Smooth muscle cell (in vitro differentiated cells): ENCODE measurements around the gene HSPB9. TPM values are rescaled to one million over a fixed set of nuclear protein-coding genes. Genes with fewer than 3 reads are reported as not detected.

Experiments used
- DNase-seq: peaks from one replicate; lab custom pipeline; 2025; ENCODE audit not compliant: unreplicated experiment; lab: John Stamatoyannopoulos, UW
- H2AFZ ChIP-seq: fragments of 200-600 bp; sonication (generic); 2 replicates; pipeline ENCODE4 v1.6.0; 2016; ENCODE audit warnings: antibody characterized with exemption, low read depth, mild to moderate bottlenecking
- H3F3A ChIP-seq: fragments of 200-600 bp; sonication (generic); 2 replicates; pipeline ENCODE4 v1.6.0; 2017; ENCODE audit warnings: antibody characterized with exemption, low read depth
- H3K27ac ChIP-seq: fragments of 200-600 bp; sonication (generic); 2 replicates; pipeline ENCODE4 v1.5.1; 2016; ENCODE audit warnings: low read depth, mild to moderate bottlenecking
- H3K27me3 ChIP-seq: fragments of 200-600 bp; sonication (generic); 2 replicates; pipeline ENCODE4 v1.6.1; 2016; ENCODE audit warnings: low read depth, mild to moderate bottlenecking
- H3K36me3 ChIP-seq: fragments of 200-600 bp; sonication (generic); 2 replicates; pipeline ENCODE4 v1.5.1; 2016; ENCODE audit warnings: low read depth
- H3K4me1 ChIP-seq: fragments of 200-600 bp; sonication (generic); 2 replicates; pipeline ENCODE4 v1.5.1; 2016; ENCODE audit warnings: low read depth
- H3K4me2 ChIP-seq: fragments of 200-600 bp; sonication (generic); 2 replicates; pipeline ENCODE4 v1.6.0; 2016; ENCODE audit warnings: mild to moderate bottlenecking
- H3K4me3 ChIP-seq: fragments of 200-600 bp; sonication (generic); 2 replicates; pipeline ENCODE4 v1.5.1; 2016; ENCODE audit warnings: mild to moderate bottlenecking
- H3K79me2 ChIP-seq: fragments of 200-600 bp; sonication (generic); 2 replicates; pipeline ENCODE4 v1.6.0; 2016; ENCODE audit warnings: low read depth, mild to moderate bottlenecking
- H3K9ac ChIP-seq: fragments of 200-600 bp; sonication (generic); 2 replicates; pipeline ENCODE4 v1.6.0; 2016; ENCODE audit warnings: low read depth
- H3K9me3 ChIP-seq: fragments of 200-600 bp; sonication (generic); replicated peaks from 2 replicates; pipeline ENCODE4 v1.5.1; 2016; ENCODE audit warnings: low read depth
- H4K20me1 ChIP-seq: fragments of 200-600 bp; sonication (generic); 2 replicates; pipeline ENCODE4 v1.6.0; 2016; ENCODE audit warnings: low read depth
- CTCF ChIP-seq: fragments of 200-600 bp; sonication (generic); IDR thresholded peaks from 2 replicates; pipeline ENCODE4 v1.5.1; 2017; ENCODE audit warnings: borderline replicate concordance, mild to moderate bottlenecking, antibody characterized with exemption; ENCODE audit not compliant: insufficient read depth, poor library complexity, severe bottlenecking
- WGBS: methylation state at CpG from one replicate; pipeline ENCODE4 v1.1.7; 2016; ENCODE audit warnings: low lambda C conversion rate; 5-methylcytosine and 5-hydroxymethylcytosine counted together
- polyA plus RNA-seq: library from polyadenylated mRNA; unstranded; fragments of >200 nt; fragmentation: Nextera tagmentation; extraction: Ambion mirVana; gene quantifications from 2 replicates; pipeline ENCODE4 v1.2.1, GENCODE V29; 2016
- total RNA-seq: library from RNA; depleted of rRNA; stranded (reverse); fragments of >200 nt; gene quantifications from 2 replicates; pipeline ENCODE4 v1.2.3, GENCODE V29; 2014

HSPB9 gene
- total and polyA plus RNA-seq, 2 experiments from 2014 or later = 0.39 TPM; not detected in 1

DNA sequence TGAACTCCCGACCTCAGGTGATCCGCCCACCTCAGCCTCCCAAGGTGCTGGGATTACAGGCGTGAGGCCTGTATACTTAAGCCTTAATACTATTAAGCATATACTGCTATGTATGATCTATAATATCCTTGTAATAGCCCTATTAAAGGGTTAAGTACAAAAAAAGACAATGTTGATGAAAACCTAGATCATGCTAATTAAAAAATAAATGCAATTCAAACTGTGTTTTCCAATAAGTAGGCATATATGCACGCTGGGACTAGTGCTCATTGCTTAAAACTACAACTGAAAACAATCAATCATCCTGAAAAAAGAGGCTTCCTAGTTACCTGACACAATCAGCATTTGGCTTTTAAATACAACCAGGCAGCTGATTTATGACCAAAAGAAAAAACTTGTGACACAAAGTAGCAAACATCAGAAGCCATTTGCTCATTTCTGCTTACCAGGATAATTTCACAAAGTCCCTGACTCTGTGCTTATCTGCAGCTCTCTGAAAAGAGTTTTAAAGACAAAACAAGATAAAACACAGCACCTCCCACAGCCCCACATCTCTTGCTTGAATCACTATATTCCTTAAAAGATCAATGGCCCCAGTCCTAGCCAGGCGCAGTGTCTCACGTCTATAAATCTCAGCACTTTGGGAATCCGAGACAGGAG lies 35.4 kb upstream of the HSPB9 start:
- no peak overlapping the region for H3K4me3 ChIP-seq
- no peaks in the 10 kb centered on the region for H3K4me1 ChIP-seq
- H3K9me3 ChIP-seq = no peaks in the 10 kb centered on the region
- 63% methylated on average over 7 of the region's 7 CpGs for WGBS
- no peaks in the 10 kb centered on the region for H3K27me3 ChIP-seq
- no peaks in the 10 kb centered on the region for H4K20me1 ChIP-seq
- DNase-seq = no peak
- no peak for TF ChIP-seq CTCF
- no peaks in the 10 kb centered on the region for H3K79me2 ChIP-seq
- no peaks in the 10 kb centered on the region for H3K36me3 ChIP-seq
- H3F3A ChIP-seq = no peaks in the 10 kb centered on the region
- H3K27ac ChIP-seq = no peak overlapping the region
- no peak overlapping the region for H3K4me2 ChIP-seq
- H2AFZ ChIP-seq = no peak overlapping the region
- no peak overlapping the region for H3K9ac ChIP-seq

- no peak overlapping the region for H3K4me2 ChIP-seq
- H3K27ac ChIP-seq = no peak overlapping the region
- H3K27me3 ChIP-seq = no peaks in the 10 kb centered on the region
- H3K9me3 ChIP-seq = no peaks in the 10 kb centered on the region
- H3K36me3 ChIP-seq = no peaks in the 10 kb centered on the region
- TF ChIP-seq CTCF = no peak
- no peak overlapping the region for H2AFZ ChIP-seq
- H3K4me3 ChIP-seq = no peak overlapping the region
- H4K20me1 ChIP-seq = no peaks in the 10 kb centered on the region
- DNase-seq = no peak
- H3K4me1 ChIP-seq = no peaks in the 10 kb centered on the region
- H3F3A ChIP-seq = no peaks in the 10 kb centered on the region
- WGBS = 86% methylated on average over 20 of the region's 20 CpGs
- H3K79me2 ChIP-seq = no peaks in the 10 kb centered on the region
- no peak overlapping the region for H3K9ac ChIP-seq
These were observed 34.6 kb upstream of the HSPB9 start for GRCh38 chr17:42087736-42088705.

GRCh38 chr17:42088736-42089135 lies 33.9 kb upstream of the HSPB9 start:
- H3K79me2 ChIP-seq = no peaks in the 10 kb centered on the region

More at GRCh38 chr17:42088736-42089135, 33.9 kb upstream of the HSPB9 start:
- no peak overlapping the region for H2AFZ ChIP-seq
- H3K4me1 ChIP-seq = no peaks in the 10 kb centered on the region
- H3K4me2 ChIP-seq = no peak overlapping the region
- no peak overlapping the region for H3K27ac ChIP-seq
- H3K27me3 ChIP-seq = no peaks in the 10 kb centered on the region
- H3K36me3 ChIP-seq = no peaks in the 10 kb centered on the region
- no peak for DNase-seq
- H3K9me3 ChIP-seq = no peaks in the 10 kb centered on the region
- TF ChIP-seq CTCF = no peak
- H3K4me3 ChIP-seq = no peak overlapping the region
- H4K20me1 ChIP-seq = no peaks in the 10 kb centered on the region
- H3F3A ChIP-seq = no peaks in the 10 kb centered on the region
- H3K9ac ChIP-seq = no peak overlapping the region
- WGBS = 93% methylated on average over 8 of the region's 8 CpGs
